OCI-LY7 (cell line): ENCODE data around the gene PRPF40B. TPM values are rescaled to one million over a fixed set of nuclear protein-coding genes. Genes with fewer than 3 reads are reported as not detected.

Experiments used
- BruUV-seq: library from RNA; stranded (reverse); fragments of 400-500 nt; replicated peaks from 2 replicates; lab custom pipeline; 2021; lab: Mats Ljungman, UMichigan
- CTCF ChIA-PET: fragments of 300-600 bp; sonication (Branson Sonifier 250); formaldehyde crosslinking; loops from one replicate; lab custom pipeline; 2022; ENCODE audit warnings: antibody characterized with exemption; ENCODE audit not compliant: unreplicated experiment; lab: Charles Lee
- POLR2A ChIA-PET: fragments of 300-600 bp; sonication (Branson Sonifier 250); formaldehyde crosslinking; loops from one replicate; lab custom pipeline; 2022; ENCODE audit warnings: antibody characterized with exemption; lab: Charles Lee
- DNase-seq: peaks from one replicate; pipeline ENCODE4 v3.0.0-alpha.2; 2015; ENCODE audit warnings: low spot score
- H2AFZ ChIP-seq: fragments of 200-600 bp; sonication (generic), shearing (Covaris generic); 2 replicates; pipeline ENCODE4 v1.6.1; 2014; ENCODE audit warnings: mild to moderate bottlenecking, antibody characterized with exemption, low read length, moderate library complexity
- H3K27ac ChIP-seq: fragments of 200-600 bp; sonication (generic); 2 replicates; pipeline ENCODE4 v1.5.1; 2014; ENCODE audit warnings: mixed run types, low read depth, mild to moderate bottlenecking, moderate library complexity, low read length, inconsistent platforms; ENCODE audit not compliant: poor library complexity, severe bottlenecking
- H3K36me3 ChIP-seq: fragments of 200-600 bp; sonication (generic); 2 replicates; pipeline ENCODE4 v1.6.1; 2014; ENCODE audit warnings: mild to moderate bottlenecking, antibody characterized with exemption, low read length, moderate library complexity, mixed read lengths; ENCODE audit not compliant: insufficient read depth
- H3K4me1 ChIP-seq: fragments of 200-600 bp; sonication (generic); 2 replicates; pipeline ENCODE4 v1.5.1; 2014; ENCODE audit warnings: mild to moderate bottlenecking, low read length; ENCODE audit not compliant: insufficient read depth, poor library complexity, severe bottlenecking
- H3K4me2 ChIP-seq: fragments of 200-600 bp; sonication (generic); 2 replicates; pipeline ENCODE4 v1.6.1; 2014; ENCODE audit warnings: mild to moderate bottlenecking, low read length
- H3K4me3 ChIP-seq: fragments of 200-600 bp; sonication (generic); 2 replicates; pipeline ENCODE4 v1.5.1; 2014; ENCODE audit warnings: mild to moderate bottlenecking, low read depth, low read length; ENCODE audit not compliant: poor library complexity, severe bottlenecking
- H3K79me2 ChIP-seq: fragments of 200-600 bp; sonication (generic); 2 replicates; pipeline ENCODE4 v1.6.1; 2016; ENCODE audit warnings: low read depth, mild to moderate bottlenecking, low read length, moderate library complexity, mixed read lengths; ENCODE audit not compliant: insufficient read depth
- H3K9me2 ChIP-seq: fragments of 200-600 bp; sonication (generic); 2 replicates; pipeline ENCODE4 v1.6.1; 2016; ENCODE audit warnings: mild to moderate bottlenecking, low read length, mixed read lengths; ENCODE audit not compliant: insufficient read depth
- H3K9me3 ChIP-seq: fragments of 200-600 bp; sonication (generic); 2 replicates; pipeline ENCODE4 v1.6.1; 2014; ENCODE audit warnings: mild to moderate bottlenecking, mixed run types, low read length, mixed read lengths
- H4K20me1 ChIP-seq: fragments of 200-600 bp; sonication (generic); 2 replicates; pipeline ENCODE4 v1.6.1; 2014; ENCODE audit warnings: mild to moderate bottlenecking, antibody characterized with exemption, low read length, moderate library complexity, mixed read lengths; ENCODE audit not compliant: insufficient read depth
- EZH2phosphoT487 ChIP-seq: fragments of 200-600 bp; sonication (generic); IDR thresholded peaks from 2 replicates; pipeline ENCODE4 v1.6.1; 2018; ENCODE audit warnings: low read depth, borderline replicate concordance, mild to moderate bottlenecking, mixed run types, antibody characterized with exemption, low read length, moderate library complexity, mixed read lengths
- intact Hi-C: fragments of 100-400 bp; cut with micrococcal nuclease; formaldehyde crosslinking; loops from one replicate; pipeline ENCODE4 v1.10.0; 2022; ENCODE audit not compliant: unreplicated experiment
- total RNA-seq, 2 experiments: library from RNA; depleted of rRNA in 1 of 2; stranded (reverse); fragments of >200 nt in 1 of 2; shearing (Covaris generic) in 1 of 2; gene quantifications; 2 replicates each; pipeline ENCODE4 v1.2.3, GENCODE V29; 2014 to 2022
- TF ChIP-seq, protein P1 (sequence below): fragments of 200-600 bp; sonication (generic); conservative IDR thresholded peaks from 2 replicates; pipeline ENCODE4 v1.5.1; 2014; ENCODE audit warnings: mild to moderate bottlenecking, antibody characterized with exemption, low read length, moderate library complexity, mixed read lengths

The PRPF40B gene
- total RNA-seq, 2 experiments from 2014 or later: 11.3 to 26.3 TPM

DNA sequence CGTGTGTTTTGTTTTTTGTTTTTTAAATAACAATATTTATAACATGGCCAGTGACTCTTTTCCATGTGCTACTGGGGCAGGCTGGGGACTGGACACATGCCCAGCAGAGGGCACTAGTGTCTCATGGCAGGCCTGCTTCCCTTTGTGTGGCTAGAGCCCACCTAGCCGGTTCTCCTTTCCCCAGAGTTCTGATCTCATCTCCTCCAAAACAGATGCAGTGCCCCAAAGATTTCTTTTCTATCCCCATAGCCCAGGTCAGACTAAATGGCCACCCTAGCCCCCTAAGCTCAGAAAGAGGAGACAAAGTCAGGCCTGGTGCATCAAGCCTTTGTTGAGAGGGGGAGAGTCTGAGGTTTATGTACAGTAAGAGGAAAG, 21.2 kb downstream of the PRPF40B start:
- no peaks in the 10 kb centered on the region for H4K20me1 ChIP-seq
- H3K36me3 ChIP-seq: peaks cover 39% of the 10 kb centered on the region
- peak overlapping the region; percentile 19 for H3K27ac ChIP-seq
- TF ChIP-seq, protein P1, sequence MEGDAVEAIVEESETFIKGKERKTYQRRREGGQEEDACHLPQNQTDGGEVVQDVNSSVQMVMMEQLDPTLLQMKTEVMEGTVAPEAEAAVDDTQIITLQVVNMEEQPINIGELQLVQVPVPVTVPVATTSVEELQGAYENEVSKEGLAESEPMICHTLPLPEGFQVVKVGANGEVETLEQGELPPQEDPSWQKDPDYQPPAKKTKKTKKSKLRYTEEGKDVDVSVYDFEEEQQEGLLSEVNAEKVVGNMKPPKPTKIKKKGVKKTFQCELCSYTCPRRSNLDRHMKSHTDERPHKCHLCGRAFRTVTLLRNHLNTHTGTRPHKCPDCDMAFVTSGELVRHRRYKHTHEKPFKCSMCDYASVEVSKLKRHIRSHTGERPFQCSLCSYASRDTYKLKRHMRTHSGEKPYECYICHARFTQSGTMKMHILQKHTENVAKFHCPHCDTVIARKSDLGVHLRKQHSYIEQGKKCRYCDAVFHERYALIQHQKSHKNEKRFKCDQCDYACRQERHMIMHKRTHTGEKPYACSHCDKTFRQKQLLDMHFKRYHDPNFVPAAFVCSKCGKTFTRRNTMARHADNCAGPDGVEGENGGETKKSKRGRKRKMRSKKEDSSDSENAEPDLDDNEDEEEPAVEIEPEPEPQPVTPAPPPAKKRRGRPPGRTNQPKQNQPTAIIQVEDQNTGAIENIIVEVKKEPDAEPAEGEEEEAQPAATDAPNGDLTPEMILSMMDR: peak; percentile 99
- no peak for TF ChIP-seq EZH2phosphoT487
- ChIA-PET POLR2A (interaction anchor here (0.6 to 3.6 kb wide), 5 partner anchors 30 to 134 kb away, joined by 3 to 18 read pairs (median 3); no protein-coding TSS in a partner anchor), CTCF (interaction anchor here (0.6 to 2.5 kb wide), 4 partner anchors 21 to 97 kb away, joined by 3 to 14 read pairs (median 5); partner anchors contain the start of genes FMNL3, PRPF40B and TMBIM6)
- H3K9me3 ChIP-seq: no peaks in the 10 kb centered on the region
- intact Hi-C loops: loop anchor here (1.0 kb wide), 1 partner anchor 63 kb away; the partner anchor contains the start of gene FMNL3
- TSS peak; percentile 55 for BruUV-seq
- no peak overlapping the region for H3K4me2 ChIP-seq
- H3K9me2 ChIP-seq: no peaks in the 10 kb centered on the region
- H2AFZ ChIP-seq: no peak overlapping the region
- no peak overlapping the region for H3K4me3 ChIP-seq
- H3K4me1 ChIP-seq: peaks cover 17% of the 10 kb centered on the region
- peak; percentile 88 for DNase-seq
- no peaks in the 10 kb centered on the region for H3K79me2 ChIP-seq

DNA sequence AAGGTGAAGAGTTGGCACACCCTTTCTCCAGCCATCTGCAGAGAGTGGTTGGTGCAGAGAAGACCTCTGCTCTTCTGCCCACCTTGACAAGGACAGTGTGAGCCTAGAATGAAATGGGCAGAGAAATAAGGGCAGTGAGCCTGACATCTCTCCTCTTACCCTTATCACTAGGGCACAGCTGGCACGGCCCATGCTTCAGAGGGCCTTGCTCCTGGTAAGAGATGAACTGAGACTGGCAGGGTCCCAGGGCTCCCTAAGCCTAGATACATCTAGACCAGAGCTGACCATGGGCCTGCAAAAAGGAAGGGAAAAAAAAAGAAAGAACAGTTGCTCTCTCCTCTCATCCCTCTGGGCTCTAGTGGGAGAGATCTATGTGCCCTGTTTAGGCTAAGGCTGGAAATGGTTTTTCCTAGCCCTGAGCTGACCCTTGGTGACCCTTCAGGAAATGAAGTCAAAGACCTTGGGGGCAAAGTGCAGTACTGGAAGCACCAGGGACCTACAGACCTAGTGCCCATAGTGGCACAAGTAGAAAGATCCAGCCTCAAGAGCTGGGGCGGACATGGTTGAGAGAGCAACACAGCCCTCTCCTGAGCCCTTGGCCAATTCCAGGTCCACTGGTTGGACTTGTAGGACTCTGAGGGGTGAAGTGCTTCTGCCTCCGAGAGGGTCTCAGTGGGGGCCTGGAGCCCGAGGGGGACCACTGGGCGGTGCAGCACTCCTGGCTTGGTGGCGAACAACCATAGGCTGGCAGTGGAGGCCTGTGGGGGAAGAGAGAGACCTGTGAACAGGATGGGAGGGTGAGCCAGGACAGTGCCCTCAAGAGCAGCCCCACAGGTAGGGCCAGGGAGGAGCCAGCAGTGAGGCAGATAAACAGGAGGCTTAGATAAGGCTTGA, 22.0 kb downstream of the PRPF40B start:
- H3K9me3 ChIP-seq: no peaks in the 10 kb centered on the region
- no peaks in the 10 kb centered on the region for H3K9me2 ChIP-seq
- no peaks in the 10 kb centered on the region for H4K20me1 ChIP-seq
- H3K36me3 ChIP-seq: peaks cover 46% of the 10 kb centered on the region
- ChIA-PET POLR2A (interaction anchor here (0.6 to 3.6 kb wide), 5 partner anchors 29 to 133 kb away, joined by 3 to 18 read pairs (median 3); no protein-coding TSS in a partner anchor), CTCF (interaction anchor here (0.6 to 2.5 kb wide), 3 partner anchors 23 to 64 kb away, joined by 3 to 14 read pairs (median 7); partner anchors contain the start of gene FMNL3)
- H3K79me2 ChIP-seq: no peaks in the 10 kb centered on the region
- H3K4me3 ChIP-seq: no peak overlapping the region
- intact Hi-C loops: no loop called here
- H3K4me2 ChIP-seq: no peak overlapping the region
- BruUV-seq: no TSS peak
- DNase-seq: no peak
- TF ChIP-seq EZH2phosphoT487: no peak
- TF ChIP-seq, protein P1: no peak
- peaks cover 15% of the 10 kb centered on the region for H3K4me1 ChIP-seq
- H2AFZ ChIP-seq: no peak overlapping the region
- H3K27ac ChIP-seq: peak overlapping the region; percentile 19
